Measurements from ENCODE around the gene VMP1. TPM values are rescaled to one million over a fixed set of nuclear protein-coding genes. Genes with fewer than 3 reads are reported as not detected.

The VMP1 gene
- total and polyA plus RNA-seq, 2 of the 4 experiments (the other 2 are of a cell fraction), result 89.8 to 197 TPM

DNA sequence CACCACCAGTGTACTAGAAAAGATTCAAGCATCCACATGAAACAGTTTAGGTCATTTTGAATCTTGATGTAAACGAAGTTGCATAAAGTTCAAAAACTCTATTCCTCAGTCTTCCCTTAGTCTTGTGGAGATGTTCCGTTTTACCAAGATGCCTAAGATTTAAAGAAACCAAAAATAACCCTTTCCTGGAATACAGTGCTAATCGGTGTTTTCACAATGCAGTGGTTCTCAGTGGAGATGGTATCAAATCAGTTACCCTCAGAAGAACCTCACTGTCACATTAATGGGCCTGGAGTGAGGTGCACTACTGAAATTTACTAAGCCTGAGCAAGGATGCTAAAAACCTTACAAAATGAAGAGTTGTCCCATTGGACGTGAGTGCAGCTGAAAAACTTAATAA, 9.3 kb upstream of the VMP1 start:
- Histone ChIP-seq H2BK120ac (ENCODE audit: low read depth, low read length) (no peak overlapping the region), H3K9me1 (ENCODE audit: insufficient read depth, low read length) (peaks cover 13% of the 10 kb centered on the region; the same call in 1 of the 2 replicates), H4K5ac (ENCODE audit: low read depth, low read length) (no peak overlapping the region), H3K27ac (ENCODE audit: insufficient read depth, low read length) (no peak overlapping the region), H2BK15ac (ENCODE audit: low read depth, low read length) (no peak overlapping the region), H3K23ac (ENCODE audit: low read depth, low read length) (no peak overlapping the region), H3K4ac (ENCODE audit: low read depth, low read length) (no peak overlapping the region), H3K14ac (replicated peaks; ENCODE audit: low read depth, low read length) (no peak overlapping the region), H2BK20ac (ENCODE audit: low read depth, low read length) (no peak overlapping the region), H2BK5ac (ENCODE audit: low read depth, low read length, poor library complexity, severe bottlenecking) (no peak overlapping the region), H2AFZ (replicated peaks; ENCODE audit: low read length, poor library complexity) (no peak overlapping the region), H3K56ac (ENCODE audit: extremely low read depth, insufficient read depth, low read length) (no peak overlapping the region), H3K36me3 (ENCODE audit: control insufficient read depth, insufficient read depth, low read length) (peaks cover 39% of the 10 kb centered on the region), H3K9ac (ENCODE audit: low read depth, low read length) (no peak overlapping the region), H4K91ac (ENCODE audit: insufficient read depth, low read depth, low read length) (no peak overlapping the region), H4K8ac (ENCODE audit: low read depth in 2 of 2, low read length in 2 of 2) (no peak overlapping the region; a peak in 1 of 4 replicates), H3K27me3 (ENCODE audit: control insufficient read depth, insufficient read depth, low read length) (no peaks in the 10 kb centered on the region), H2AK5ac (ENCODE audit: low read depth, low read length) (no peak overlapping the region), H3K18ac (ENCODE audit: low read depth, low read length) (no peak overlapping the region), H3K4me3 (ENCODE audit: insufficient read depth, low read depth, low read length) (no peak overlapping the region), H3K9me3 (ENCODE audit: control insufficient read depth, insufficient read depth, low read length) (no peaks in the 10 kb centered on the region), H4K20me1 (ENCODE audit: insufficient read depth, low read length) (peaks cover 74% of the 10 kb centered on the region), H2AK9ac (replicated peaks; ENCODE audit: low read depth, low read length, poor library complexity) (no peak overlapping the region), H3K79me1 (ENCODE audit: low read depth in 1 of 2, low read length in 2 of 2) (peaks cover 39 to 75% of the 10 kb centered on the region in 2 experiments), H3K4me1 (ENCODE audit: control insufficient read depth, insufficient read depth, low read length) (no peaks in the 10 kb centered on the region), H3K4me2 (ENCODE audit: low read depth, low read length) (no peak overlapping the region)
- ChIA-PET CTCF (no interaction called here), POLR2A (ENCODE audit: unreplicated experiment) (no interaction called here)
- in situ Hi-C loops (cut with MboI; ENCODE audit: low sequenced_read_pairs) (no loop called here), dilution Hi-C loops (cut with HindIII; ENCODE audit: low sequenced_read_pairs, unreplicated experiment) (no loop called here), intact Hi-C loops (cut with micrococcal nuclease) (no loop called here)
- DNase-seq (no peak), ATAC-seq (ENCODE audit: low read depth) (no peak)
- TF ChIP-seq, protein P1, sequence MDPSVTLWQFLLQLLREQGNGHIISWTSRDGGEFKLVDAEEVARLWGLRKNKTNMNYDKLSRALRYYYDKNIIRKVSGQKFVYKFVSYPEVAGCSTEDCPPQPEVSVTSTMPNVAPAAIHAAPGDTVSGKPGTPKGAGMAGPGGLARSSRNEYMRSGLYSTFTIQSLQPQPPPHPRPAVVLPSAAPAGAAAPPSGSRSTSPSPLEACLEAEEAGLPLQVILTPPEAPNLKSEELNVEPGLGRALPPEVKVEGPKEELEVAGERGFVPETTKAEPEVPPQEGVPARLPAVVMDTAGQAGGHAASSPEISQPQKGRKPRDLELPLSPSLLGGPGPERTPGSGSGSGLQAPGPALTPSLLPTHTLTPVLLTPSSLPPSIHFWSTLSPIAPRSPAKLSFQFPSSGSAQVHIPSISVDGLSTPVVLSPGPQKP (IDR thresholded peaks at IDR 0.05; ENCODE audit: borderline replicate concordance, low read depth, low read length), result no peak
- TF ChIP-seq POLR2A (IDR thresholded peaks at IDR 0.05; ENCODE audit: low read depth, low read length), result no peak
- TF ChIP-seq, protein P2, sequence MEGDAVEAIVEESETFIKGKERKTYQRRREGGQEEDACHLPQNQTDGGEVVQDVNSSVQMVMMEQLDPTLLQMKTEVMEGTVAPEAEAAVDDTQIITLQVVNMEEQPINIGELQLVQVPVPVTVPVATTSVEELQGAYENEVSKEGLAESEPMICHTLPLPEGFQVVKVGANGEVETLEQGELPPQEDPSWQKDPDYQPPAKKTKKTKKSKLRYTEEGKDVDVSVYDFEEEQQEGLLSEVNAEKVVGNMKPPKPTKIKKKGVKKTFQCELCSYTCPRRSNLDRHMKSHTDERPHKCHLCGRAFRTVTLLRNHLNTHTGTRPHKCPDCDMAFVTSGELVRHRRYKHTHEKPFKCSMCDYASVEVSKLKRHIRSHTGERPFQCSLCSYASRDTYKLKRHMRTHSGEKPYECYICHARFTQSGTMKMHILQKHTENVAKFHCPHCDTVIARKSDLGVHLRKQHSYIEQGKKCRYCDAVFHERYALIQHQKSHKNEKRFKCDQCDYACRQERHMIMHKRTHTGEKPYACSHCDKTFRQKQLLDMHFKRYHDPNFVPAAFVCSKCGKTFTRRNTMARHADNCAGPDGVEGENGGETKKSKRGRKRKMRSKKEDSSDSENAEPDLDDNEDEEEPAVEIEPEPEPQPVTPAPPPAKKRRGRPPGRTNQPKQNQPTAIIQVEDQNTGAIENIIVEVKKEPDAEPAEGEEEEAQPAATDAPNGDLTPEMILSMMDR (conservative IDR thresholded peaks at IDR 0.05; ENCODE audit: low read depth, low read length), result no peak
- TF ChIP-seq MAZ (IDR thresholded peaks at IDR 0.05; ENCODE audit: borderline replicate concordance, low read depth, low read length), result no peak
- TF ChIP-seq, protein P3, sequence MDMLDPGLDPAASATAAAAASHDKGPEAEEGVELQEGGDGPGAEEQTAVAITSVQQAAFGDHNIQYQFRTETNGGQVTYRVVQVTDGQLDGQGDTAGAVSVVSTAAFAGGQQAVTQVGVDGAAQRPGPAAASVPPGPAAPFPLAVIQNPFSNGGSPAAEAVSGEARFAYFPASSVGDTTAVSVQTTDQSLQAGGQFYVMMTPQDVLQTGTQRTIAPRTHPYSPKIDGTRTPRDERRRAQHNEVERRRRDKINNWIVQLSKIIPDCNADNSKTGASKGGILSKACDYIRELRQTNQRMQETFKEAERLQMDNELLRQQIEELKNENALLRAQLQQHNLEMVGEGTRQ (IDR thresholded peaks at IDR 0.05; ENCODE audit: low read depth, low read length), result no peak
- BruUV-seq (replicated peaks), result no TSS peak
- no CpG with 5 or more reads among the region's 4 CpGs for whole genome bisulfite sequencing, 2 experiments (ENCODE audit: extremely low coverage in 2 of 2, insufficient read length in 1 of 2)

All from IMR-90 (cell line).